ENCODE measurements around the gene ANKFY1.
"Not testable (repeated sequence)": the region's sequence is repeated elsewhere in the genome, so short reads cannot be mapped to it uniquely, and the experiment has no call there.

The ANKFY1 gene

DNA sequence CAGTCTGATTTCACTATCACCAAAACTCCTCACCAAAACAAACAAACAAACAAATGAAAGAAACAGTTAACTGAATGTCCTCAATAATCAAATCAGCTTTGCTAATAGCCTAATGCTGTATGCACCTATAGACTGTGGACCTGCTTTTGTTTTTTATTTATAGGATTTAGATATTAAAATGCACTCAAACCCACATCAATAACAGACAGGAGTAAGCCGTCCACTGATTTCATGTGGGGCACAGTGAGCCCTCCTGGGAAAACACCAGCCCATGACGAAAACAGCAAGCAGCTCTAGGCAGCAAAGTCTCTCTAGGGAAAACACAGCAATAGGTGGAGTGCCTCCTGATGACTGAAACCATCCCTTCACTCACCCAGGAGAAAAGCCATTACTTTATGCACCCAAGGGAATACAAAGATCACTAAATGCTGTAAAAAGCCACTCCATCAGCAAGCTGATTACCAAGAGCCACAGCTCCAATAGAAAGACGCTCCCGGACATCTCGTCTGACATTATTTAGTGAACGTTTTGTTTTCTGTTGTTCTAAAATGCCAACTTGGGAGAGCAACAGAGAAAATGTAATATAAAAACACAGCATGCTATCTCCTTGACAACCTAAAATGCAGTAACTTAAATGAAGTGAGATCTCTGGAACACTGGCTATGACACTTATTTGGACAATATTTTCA, 47.8 kb downstream of the ANKFY1 start:
- DNase-seq: no peak

DNA sequence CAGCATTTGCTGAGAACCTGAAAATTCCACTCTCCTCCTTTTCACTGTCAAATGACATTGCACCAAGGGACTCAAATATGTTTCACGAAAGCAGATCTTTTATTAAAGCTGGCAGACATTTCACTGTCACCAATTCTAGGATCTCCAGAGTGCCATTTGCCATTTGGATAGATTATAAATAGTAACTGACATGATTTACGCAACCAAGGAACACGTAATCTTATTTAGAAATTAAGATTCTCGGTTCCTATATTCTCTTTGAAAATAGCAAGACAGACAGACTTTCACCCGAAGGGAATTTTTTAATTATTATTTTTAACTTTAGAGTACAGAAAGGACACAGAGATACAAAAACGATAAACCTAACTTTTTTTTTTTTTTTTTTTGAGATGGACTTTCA, 49.6 kb downstream of the ANKFY1 start:
- no peak for DNase-seq

DNA sequence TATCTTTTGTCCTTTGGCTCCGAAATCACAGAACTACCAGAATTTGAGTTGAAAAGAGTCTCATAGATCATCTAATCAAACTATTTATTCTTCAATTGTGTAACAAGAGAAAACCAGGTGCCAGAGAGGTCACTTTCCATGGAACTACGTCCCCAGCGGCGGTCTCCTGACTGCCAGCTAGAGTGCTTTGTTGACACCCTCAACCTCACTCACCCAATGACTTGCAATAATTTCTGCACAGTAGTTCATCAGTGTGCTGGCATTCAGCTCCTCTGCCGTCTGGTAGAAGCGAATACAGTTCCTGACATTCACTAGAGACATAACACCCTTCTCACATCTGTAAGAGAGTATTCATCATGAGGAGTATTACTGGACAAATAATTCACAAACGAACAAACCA, 54.2 kb downstream of the ANKFY1 start:
- DNase-seq: no peak

DNA sequence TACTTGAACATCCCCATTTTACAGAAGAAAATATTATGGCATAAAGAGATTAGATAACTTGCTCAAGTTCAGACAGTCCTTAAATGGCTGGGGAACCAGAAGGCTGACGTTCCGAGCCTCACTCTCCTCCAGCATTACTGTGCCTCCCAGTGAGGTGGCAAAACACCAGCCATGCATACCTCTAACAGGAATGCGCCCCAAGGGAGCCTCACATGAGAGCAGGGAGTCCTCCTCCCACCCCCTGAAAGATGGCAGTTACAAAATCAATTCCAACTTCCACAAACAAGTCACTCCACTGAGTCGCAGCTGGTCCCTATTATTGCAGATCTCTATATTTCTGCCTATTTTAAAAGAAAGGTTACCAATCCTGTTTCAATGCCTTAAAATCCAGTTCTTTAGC, 55.5 kb downstream of the ANKFY1 start:
- DNase-seq: no peak

DNA sequence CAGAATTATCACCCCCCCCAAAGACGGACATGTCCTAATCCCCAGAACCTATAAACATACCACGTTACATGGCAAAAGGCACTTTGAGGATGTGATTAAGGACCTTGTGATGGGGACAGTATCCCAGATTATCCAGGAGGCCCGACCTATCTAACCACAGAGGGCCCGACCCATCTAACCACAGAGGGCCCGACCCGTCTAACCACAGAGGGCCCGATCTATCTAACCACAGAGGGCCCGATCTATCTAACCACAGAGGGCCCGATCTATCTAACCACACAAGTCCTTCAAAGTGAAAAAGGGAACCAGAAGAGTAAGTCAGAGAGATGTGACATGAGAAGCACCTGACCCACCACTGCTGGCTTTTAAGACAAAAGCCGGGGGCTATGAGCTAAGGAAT, 56.8 kb downstream of the ANKFY1 start:
- DNase-seq: no peak

DNA sequence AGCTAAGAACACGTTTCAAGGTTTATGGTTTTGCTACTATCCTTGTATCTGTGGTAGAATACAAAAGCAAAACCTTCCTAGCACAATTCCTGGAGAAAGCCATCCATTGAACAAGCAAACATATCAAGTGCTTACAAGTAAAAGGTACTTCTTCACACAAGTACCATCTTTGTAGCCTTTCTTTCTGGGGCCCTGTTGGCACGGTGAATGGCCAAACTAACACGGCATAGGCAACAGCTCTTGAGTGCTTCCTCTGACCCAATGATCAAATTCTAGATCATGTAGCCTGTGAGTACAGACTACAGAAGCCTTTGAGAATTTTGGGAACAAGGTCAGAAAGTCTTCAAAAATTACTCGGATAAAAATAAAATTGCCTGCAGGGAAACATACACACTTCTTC, 57.9 kb downstream of the ANKFY1 start:
- no peak for DNase-seq

DNA sequence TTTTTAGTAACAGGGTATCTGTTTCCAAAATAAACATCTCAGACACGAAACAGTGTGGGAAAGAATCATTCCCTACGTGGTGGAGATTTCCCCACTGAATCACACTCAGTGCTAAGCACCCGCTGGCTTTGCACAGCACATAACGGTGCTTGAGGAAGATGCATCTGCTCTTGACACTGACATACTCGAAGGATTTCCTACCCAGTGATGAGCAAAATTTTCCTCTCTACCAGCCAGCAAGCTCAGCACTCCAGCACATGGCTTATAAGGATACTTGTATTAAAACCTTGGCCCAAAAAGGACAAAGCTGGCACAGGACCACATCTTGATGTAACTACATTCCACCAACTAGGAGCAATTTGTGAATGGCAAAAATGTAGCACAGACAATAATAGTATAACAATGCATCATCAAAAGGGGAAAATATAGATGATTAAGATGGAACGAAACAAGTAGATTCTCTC, 59.0 kb downstream of the ANKFY1 start:
- DNase-seq: no peak

DNA sequence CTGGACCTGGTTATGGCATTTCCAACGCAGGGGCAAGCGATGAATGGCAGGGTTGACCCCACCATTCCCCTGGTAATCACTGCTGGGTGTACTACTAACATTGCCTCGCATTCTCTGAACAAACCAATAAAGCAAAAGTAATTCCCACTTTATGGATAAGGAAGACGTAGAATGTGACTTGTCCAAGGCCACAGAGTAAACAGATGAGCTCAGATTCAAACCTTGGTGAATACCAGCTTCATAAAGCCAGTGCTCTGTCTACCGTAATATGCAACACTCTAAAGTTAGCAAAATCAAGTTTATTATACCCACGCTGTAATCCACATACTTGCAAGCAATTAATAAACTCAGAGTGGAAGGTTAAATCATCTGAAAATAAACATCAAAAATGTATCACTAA, 59.6 kb downstream of the ANKFY1 start:
- DNase-seq: no peak

DNA sequence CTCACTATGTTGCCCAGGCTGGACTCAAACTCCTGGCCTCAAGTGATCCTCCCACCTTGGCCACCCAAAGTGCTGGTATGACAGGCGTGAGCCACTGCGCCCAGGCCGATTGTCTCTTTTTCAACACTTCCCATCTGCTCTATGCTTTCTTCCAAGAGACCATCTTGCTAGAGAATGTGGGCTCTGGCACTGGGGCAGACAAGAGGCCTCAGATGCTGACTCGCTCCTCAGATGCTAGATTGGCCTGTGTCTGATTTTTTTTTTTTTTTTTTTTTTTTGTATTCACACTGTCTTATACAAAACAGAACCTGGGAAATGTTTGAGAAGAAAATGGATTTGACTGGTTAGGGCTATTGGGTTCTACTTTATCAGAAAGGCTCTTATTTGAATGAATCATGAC, 62.6 kb downstream of the ANKFY1 start:
- no peak for DNase-seq

DNA sequence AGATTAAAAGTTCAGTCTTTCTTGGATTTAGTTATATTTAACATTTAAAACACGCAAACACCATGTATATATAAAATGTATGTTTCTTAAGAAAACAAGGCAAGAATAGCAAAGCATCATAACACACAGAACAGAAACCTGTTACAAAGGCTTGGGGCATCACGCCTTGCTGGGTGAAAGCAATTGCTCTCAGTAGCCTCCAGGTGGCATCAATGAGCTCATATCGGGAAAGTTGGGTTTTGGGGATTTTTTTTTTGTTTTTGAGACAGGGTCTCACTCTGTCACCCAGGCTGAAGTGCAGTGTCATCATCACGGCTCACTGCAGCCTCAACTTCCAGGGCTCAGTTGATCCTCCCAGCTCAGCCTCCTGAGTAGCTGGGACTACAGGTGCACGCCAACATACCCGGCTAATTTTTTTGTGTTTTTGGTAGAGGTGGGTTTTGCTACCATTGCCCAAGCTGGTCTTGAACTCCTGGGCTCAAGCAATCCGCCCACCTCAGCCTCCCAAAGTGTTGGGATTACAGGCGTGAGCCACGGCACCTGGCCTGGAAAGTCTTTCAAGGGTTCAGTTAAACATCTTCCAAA, 63.9 kb downstream of the ANKFY1 start:
- no peak for DNase-seq

DNA sequence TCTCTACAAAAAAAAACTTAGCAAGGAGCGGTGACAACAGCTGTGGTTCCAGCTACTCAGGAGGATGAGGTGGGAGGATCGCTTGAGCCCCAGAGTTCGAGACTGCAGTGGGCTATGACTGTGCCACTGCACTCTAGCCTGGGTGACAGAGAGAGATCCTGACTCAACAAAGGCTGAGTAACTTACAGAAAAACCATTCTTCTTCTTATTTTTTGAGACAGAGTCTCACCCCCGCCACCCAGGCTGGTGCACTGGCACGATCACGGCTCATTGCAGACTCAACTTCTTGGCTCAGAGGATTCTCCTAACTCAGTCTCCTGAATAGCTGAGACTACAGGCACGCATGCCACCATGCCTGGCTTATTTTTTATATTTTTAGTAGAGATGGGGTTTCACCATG, 64.8 kb downstream of the ANKFY1 start:
- DNase-seq: no peak

DNA sequence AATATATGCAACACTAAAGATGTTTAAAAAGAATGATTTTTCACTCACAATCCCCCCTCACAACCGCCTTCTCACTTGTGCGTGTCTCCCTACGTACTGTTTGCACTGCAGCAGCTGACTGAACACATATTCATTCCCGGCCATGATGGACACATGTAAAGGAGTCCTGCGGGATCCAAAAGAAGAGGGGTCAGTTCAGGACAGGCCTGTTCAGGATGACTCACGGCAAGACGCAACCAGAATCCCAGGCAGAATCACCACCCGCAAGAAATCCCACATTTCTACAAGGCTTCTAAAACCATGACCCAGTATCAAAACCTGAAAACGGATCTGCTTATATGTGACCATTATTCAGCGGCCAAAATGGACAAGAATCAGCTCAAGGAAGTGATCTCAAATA, 68.5 kb downstream of the ANKFY1 start:
- DNase-seq: no peak

DNA sequence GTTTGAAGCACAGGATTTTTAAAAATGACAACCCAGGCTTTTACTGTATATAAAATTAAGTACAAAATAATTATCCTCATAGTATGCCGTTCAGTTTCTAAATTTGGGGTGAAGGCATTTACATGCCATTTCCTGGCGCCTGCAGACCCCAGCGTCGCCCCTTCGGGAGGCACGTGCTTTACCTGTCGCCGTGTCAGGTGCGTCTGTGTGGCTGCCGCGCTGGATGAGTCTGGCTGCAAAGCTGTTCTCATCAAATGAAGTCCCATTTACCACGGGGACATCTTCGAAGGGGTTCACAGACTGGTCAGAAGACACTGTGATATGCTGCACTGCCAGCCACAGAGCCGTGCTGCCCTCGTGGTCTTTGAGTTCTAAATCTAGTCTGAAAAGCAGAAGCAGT, 69.0 kb downstream of the ANKFY1 start:
- DNase-seq: no peak

DNA sequence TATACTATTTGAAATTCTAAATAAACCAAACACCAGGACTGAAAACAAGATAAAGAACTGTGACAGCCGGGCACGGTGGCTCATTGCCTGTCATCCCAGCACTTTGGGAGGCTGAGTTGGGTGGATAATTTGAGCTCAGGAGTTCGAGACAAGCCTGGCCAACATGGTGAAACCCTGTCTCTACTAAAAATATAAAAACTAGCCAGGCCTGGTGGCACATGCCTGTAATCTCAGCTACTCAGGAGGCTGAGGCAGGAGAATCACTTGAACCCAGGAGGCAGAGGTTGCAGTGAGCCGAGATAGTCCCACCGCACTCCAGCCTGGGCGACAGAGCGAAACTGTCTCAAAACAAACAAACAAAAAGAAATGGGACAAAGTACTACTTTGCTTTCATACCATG, 73.0 kb downstream of the ANKFY1 start:
- DNase-seq: not testable (repeated sequence)

DNA sequence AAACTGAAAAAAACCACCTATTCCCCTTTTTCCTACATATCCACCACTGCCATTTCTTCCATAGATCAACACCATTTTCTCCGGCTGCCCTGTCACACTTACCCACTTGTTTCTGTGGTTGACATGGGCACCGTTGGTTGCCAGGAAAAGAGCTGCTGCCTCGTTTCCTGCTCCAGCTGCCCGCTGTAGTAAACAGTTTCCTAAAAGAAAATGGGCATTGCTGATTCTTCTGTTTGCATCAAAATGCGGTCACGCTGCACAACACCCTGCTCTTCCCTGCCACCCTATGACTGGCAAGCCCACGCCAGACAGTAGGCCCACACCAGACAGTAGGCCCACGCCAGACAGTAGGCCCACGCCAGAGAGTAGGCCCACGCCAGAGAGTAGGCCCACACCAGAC, 74.5 kb downstream of the ANKFY1 start:
- DNase-seq: no peak

DNA sequence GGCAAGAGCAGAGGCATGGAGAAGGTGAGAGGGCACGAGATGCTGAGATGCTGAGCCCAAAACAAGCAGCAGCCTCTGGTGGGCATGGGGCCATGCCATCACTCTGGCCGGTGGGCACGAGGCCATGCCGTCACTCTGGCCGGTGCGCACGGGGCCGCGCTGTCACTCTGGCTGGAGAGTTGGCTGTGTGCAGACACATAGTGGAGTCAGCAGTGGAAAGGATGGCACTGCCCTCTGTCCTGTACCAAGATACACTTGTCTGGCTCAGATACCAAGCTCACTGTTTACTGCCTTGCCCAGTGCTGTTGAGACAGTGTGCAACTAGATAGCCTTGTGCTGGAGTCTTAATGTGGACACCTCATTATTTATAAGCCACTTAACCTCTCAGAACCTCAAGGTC, 75.7 kb downstream of the ANKFY1 start:
- no peak for DNase-seq

DNA sequence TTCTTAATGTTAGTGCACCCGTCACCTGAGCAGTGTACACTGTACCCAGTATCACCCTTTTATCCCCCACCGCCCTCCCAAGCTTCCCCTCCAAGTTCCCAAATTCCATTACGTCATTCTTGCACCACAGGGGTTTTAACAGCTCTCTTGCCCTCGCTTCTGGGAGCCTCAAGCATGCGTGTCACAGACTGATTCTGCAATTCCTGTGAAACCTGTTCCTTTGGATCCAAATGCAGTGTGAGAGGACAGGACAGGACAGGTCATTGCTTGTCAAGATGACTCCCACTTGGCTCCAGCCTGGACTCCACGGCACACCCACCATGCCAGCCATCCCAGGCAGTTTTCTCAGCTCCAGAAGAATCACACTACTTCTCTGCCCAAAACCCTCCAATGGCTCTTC, 76.7 kb downstream of the ANKFY1 start:
- DNase-seq: no peak

DNA sequence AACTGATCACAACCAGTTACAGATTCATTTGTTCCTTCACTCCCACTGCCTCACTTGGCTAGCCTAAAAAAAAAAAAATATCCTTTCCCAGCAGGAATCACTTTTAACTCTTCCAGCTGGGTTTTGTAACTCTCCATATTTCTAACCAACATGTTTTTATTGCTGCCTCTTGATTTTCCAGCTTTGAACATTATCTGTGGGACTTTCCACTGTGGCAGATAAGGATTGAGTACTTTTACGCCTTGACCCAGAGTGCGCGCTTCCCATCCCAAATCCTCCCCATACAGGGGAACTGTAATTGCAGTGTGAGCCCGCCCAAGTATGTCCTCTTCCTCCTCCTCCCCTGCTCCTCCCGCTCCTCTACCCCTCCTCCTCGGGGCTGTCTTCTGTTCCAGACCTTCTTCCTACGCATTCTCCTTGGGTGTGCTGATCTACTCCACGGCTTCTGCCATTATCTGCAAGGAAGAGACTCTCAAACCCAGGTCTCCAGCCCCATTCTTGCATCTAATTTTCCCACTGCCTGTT, 77.4 kb downstream of the ANKFY1 start:
- DNase-seq: no peak

DNA sequence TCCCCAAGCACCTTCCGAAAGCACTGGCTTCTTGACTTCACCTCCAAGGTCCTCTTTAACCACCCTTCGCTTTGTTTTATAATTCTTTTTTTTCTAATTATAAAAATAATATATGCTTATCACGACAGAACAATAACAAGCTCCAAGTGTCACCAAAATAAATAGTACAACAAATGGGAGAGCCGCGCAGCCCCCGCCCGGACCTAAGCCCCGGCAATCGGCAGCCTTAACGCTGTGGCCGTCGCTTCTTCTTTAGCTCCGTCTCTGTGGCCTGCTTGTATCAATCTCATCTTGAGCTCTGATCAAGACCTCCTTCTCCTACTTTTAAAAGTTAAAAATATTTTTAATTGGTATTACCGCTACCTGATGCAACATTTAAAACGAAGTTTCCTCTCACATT, 78.1 kb downstream of the ANKFY1 start:
- DNase-seq: no peak

DNA sequence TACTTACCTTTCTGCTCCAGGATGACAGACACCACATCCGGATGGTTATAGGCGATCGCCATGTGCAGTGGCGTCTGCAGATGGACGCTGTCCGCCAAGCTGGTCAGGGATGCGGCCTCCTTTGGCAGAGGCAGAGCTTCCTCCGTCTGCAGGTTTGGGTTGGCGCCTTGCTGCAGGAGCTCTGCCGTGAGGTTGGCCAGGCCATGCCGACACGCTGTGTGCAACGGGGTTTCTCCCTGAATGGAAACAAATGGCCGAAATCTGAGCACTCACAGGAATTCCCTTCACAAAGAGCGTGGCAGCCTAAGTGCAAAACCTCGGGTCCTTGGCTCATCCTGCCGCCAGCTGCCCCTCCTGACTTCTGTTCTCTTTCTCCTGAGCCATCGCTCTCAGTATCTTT, 79.0 kb downstream of the ANKFY1 start:
- no peak for DNase-seq

DNA sequence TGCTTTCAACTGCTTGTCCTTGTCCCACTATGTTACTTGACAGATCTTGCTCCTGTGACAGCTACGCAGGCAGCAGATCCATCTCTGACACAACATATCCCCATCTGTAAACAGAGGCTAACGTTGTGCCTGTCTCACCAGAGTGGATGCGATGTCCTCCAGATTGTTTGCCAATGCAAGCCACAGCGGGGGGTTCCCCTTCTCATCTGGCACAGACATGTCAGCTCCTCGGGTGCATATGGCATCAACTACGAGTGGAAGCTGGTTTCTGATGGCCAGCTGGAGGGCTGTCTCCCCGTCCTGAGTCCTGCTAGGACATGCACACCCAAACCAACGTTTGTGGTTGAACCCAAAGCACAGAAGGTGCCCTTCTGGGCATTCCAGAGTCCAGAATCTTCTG, 81.7 kb downstream of the ANKFY1 start:
- DNase-seq: no peak

DNA sequence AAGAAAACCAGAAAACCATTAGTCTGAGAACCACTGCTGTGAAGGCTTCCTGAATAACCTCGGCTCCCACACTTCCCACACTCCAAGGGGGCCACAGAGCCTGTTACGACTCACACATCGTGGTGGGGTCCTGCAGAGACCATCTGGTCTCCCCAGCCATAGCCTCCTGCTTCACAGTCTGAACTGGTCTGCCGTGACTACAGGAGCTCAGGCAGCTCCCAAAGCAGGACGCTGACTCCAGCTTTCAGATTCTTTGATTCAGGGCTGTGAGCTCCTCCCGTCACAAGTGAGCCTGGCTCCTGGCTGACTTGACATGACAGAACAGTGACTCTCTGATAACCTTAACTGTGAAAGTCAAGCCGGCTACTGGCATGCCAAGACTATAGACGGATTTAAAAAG, 83.0 kb downstream of the ANKFY1 start:
- no peak for DNase-seq

DNA sequence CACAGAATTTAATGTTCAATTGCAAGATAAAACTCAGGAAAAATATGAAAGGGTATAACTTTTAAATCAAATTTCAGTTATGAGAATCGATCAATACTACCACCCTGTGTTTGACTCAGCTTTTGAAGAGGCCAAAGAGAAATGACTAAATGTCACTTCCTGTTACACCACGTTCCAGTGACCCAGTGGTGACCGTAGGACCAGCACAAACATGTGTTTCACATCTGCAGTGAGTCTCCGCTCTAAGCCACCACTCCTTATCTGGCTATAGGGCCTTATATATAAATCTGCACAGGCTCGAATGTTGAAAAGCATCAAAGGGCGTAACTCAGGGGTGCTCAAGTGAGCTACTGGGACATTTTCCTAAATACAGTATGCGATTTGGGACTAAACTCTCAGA, 84.7 kb downstream of the ANKFY1 start:
- no peak for DNase-seq

DNA sequence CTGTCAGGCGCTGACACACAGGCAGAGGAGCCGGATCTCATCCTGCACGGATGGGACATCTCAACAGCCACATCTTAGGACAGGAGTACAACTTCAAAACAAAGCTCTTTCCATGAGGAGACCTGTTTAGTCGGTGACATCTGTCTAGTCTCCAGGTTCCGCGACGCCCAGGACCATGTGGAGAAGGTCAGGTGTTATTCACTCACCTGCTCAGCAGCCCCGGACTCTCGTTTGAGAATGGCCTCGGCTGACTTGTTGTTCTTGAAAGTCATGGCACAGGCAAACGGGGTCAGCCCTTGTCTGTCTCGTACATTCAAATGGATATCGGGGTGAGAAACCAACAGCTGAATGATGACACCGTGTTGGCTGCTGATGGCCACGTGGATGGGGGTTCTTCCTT, 85.1 kb downstream of the ANKFY1 start:
- no peak for DNase-seq

DNA sequence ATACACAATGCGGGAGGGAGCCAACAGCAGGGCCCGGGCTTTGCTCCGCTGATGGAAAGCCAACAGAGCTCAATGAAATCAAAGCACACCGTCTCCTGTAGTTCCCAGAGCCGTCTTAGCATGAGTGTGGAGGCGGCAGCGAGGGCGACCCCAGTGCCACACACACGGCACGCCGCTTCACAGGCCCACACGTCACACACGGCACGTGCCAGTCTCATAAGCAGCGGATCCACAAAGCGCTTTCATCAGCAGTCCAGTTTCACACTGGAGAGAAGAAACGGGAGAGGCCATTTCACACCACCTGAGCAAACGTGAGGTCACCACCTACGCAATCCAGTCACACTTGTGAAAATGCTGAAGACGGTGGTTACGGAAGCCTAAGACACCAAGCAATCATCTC, 86.0 kb downstream of the ANKFY1 start:
- DNase-seq: no peak
